ENCODE results near the gene CRIM1.

CRIM1 gene

DNA sequence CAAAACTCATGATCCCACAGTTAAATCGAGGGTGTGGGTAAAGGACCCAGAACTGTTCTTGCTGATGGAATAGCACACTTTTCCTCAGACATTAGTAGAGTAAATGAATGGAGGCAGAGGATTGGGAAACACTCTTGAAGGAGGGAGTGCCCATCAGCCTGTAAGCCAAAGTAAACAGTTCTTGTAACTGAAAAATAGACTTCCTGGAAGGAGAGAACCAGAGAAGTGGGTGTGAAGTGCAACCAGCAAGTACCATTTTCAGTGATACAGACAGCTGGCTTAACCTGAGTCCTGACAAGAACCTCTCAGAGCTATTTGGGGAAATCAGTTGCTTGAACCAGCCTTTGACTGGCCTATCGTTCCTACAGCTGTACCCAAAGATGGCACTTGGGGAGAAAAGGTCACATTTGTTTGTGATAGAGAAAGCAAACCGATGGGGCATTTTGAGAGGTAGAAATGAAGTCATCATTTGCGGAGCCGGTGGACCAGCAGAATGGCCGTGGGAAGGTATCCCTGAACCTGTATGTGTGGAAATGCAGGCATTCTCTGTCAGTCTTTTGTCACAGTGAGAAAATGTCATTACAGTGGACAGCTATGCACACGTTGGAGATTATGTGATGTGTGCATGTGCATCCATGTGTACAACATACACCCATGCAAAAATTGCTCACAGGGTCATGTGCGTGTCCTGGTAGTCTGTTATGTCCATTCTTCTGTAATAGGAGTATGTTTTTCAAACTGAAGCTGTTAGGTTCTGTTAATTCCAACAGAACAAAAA is 17.8 kb downstream of the CRIM1 start:
- DNase-seq (ENCODE audit: low read depth in 1 of 2, low spot score in 1 of 2) = no peak

DNA sequence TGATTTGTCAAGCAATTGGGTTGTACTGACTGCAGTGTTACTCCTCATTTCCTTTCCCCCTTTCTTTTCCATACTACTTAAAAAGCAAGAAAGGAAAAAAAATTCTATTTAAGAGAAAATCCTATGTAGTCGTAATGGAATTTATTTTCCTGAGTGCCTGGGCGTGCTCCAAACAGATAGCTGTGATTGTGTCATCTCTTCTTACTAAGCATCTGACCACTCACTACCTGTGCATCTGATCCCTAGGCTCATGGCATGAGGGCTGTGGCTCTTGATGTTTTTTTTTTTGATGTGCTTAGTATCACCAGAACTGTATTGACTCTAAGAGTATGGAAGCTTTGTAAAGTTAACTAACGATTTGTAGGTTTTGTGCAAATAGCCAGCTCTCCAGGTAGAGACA is 19.0 kb downstream of the CRIM1 start:
- DNase-seq (ENCODE audit: low read depth in 1 of 2, low spot score in 1 of 2) = no peak

DNA sequence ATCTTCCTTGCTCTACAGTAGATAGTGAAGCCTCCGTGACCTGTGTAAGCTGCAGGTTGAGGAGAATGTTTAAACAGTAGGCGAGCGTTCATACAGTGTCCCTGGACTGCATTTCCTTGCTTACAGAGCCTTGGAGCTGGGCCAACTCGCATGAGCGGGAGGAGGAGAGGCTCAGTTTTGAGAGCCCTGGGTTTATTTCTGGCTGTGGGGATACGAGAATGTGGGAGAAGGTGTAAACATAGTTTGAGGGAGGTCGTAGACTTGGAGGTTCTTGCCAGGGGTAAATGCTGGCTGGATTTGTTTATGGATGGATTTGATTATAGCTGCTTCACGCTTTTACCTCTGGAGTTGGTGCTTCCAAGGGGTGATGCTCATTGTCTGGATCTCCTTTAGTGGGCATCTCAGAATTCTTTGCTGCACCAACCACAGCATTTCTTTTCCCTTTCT is 20.8 kb downstream of the CRIM1 start:
- DNase-seq (ENCODE audit: low read depth in 1 of 2, low spot score in 1 of 2) = no peak

DNA sequence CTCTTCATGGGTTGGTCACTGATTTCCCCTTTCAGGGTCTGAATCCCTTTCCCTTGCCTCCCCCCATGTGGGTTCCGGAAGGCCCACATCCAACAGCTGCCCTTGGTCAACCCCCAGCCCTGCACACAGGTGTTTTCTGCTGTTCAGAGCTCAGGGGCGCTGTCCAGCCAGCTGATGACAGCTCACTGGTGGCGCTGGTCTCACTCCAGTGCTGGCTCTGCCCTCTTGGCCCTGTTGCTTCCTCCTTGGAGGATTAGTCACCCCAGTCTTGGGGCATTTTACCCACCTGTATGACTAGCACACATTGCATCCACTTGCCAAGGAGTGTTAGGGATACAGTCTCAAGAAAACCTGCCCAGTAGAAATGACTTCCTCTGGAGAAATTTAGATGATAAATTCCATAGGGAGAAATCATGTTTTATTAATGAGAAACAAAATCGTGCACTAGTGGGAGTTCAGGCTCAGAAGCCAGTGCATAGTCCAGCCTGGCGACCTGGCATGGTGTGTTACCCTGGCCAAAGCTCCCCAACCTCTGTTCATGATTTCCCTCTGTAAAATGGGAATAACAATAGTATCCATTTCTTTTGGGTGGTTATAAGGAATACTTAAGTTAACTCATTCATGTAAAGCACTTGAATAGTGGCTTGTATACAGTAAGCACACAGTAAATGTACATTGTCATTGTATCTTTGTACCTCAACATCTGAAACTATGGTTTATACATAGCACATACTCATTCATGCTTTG is 21.6 kb downstream of the CRIM1 start:
- no peak for DNase-seq (ENCODE audit: low read depth in 1 of 2, low spot score in 1 of 2)

DNA sequence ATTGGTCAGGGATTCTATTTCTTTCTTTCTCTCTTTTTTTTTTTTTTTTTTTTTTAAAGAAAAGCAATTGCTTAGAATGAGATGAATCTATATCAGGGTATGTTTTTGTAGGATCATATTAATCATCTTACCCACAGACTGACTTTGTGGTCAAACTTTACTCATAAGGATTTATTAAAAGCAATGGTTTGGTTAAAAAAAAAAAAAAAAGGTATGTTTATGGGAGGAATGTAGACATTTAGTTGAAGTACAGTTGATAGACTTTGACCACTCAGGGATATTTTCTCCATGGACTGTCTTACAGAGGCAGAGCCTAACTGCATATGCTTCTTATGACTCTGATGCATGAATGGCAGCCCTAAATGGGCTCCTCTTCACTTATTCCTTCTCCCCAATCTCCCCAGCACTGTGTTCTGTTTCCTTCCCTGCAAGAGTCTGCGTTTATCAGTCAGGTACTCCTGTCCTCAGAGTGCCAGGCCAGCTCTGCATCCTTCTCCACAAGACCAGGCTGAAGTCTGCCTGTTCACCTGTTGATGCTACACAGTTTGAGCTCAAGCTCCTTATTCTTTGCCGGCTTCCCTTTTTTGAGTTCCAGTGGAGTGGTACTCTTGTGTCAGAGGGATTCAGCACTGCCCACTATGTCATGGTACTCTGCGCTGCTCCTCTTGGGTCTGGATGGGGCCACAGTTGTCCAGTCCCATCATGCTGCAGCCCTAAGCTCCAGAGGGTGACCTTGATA is 24.3 kb downstream of the CRIM1 start:
- DNase-seq (ENCODE audit: low read depth in 1 of 2, low spot score in 1 of 2) = no peak

DNA sequence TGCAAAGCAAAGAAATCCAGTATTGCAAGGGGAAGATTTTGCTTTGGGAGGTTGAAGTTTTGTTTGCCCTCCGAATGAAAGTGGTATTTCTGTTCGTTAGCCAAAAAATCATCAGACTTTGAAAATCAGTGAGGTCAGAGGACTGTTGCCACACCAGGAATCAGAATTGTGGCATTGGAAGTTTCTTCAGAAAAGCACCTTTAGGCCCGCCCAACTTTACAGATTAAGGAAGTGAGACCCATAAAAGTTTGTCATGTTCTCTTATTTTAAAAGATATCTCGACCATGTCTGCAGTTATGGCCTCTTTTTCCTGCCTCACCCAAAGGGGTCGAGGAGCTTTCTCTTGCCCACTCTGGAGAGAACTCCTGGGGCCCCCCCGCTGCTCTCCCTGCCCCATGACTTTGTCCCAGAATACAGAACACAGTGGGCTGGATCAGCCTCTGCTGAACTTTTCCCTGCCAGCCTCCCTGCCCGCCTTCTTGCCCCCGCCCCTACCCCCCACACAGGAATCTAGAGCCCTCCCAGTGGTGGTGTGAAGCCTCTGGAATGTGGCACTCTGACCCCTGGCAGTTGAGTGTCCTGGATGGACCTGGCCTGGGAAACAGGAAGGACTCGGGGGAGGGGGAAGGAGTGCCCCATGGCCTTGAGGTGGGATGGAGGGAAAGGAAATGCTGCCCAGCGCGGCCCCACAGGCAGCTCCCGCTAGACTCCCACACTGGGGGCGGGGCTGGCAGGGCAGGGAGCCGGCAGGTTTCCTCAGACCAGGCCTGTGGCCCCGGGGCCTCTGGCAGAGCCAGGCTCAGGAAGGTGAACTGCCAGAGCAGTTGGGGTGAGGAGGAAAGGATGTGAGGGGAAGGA is 25.3 kb downstream of the CRIM1 start:
- DNase-seq (ENCODE audit: low read depth in 1 of 2, low spot score in 1 of 2) = no peak

DNA sequence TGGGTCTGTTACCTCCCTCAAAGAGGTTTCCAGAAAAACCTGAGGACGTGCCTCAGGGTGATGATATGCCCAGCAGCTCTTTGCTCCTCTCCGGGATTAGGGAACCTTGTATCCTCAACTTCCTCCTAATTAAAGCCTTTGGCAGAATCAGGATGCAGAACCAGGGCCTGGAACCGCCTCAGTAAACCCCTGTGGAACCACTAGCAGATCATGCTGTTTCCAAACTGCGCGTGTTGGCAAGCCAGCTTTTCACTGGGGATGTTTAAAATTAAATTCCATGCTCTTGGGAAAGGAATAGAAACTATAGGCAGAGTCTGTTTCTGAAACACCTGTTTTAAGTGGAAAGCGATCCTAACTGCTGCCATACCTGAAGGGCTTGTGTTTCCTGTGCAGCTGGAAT is 26.4 kb downstream of the CRIM1 start:
- DNase-seq (ENCODE audit: low read depth in 1 of 2, low spot score in 1 of 2) = no peak

DNA sequence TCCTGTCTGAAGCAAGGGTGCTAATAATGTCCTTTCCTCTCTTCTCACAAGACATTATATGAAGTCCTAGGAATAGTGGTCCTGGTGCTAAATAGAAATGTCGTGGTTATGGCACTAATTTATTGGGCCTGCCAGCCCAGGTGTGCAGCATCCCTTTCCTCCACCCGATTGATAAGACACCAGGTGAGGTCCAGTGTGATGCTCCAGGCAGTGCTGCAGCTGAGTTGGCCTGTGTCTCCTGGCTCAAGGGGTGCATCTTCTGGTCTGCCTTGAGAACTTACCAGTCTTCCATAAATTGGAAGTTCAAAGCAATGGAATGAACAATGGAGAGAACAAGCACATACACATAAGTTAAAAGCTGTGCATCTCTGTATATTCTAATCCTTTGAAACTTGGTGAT is 26.9 kb downstream of the CRIM1 start:
- DNase-seq (ENCODE audit: low read depth in 1 of 2, low spot score in 1 of 2) = no peak

DNA sequence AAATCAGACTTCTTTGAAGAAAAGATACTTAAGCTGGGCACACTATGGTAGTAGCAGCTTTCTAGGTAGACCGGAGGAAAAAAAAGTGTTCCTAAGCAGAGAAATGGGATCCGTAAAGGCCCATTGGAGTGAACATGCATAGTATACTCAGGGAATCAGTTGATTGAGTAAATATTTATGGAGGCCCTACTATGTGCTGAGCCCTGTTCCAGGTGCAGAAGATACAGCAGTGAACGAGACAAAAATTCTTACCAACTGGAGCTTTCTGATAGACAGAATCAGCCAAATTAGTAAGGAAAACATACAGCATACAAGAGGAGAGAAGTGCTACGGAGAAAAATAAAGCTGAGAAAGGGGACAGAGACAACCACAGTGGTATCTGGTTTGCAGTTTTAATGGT is 28.1 kb downstream of the CRIM1 start:
- no peak for DNase-seq (ENCODE audit: low read depth in 1 of 2, low spot score in 1 of 2)

DNA sequence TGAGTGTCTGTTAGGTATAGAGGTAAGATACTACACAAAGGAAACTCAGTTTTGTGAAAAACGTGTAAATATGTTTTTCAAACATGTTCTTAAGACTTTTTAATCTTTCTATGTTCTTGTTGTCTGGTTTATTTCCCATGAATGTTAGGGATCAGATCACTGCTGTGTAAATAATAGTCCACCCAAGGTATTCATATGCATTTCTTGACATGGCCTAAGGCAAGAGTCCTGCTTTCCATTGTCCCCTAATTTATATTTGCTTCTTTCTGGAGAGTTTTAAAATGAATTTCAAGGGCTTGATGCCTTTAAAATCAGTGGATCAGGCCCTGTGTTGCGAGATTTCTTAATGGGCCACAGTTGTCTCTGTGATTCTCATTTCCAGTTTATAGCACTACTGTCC is 28.9 kb downstream of the CRIM1 start:
- DNase-seq (ENCODE audit: low read depth in 1 of 2, low spot score in 1 of 2) = no peak

DNA sequence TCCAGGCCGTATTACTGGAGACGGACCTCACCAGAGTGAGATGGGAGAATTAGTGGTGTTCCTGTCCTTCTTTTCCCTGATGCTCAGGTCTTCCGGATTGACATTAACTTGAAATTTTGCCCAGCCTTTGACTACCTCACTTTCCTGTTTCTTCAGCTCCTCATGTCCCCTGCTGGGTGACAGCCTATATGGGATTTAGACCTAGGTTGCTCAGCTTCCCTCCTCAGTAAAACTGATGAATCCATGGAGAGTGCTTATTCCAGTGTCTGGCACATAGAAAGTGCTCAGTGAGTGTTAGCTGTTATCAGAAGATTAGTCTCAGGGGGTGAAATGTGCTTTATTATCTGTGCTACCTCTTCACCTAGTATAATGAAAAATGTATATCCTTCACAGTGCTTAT is 30.0 kb downstream of the CRIM1 start:
- DNase-seq (ENCODE audit: low read depth in 1 of 2, low spot score in 1 of 2) = no peak

DNA sequence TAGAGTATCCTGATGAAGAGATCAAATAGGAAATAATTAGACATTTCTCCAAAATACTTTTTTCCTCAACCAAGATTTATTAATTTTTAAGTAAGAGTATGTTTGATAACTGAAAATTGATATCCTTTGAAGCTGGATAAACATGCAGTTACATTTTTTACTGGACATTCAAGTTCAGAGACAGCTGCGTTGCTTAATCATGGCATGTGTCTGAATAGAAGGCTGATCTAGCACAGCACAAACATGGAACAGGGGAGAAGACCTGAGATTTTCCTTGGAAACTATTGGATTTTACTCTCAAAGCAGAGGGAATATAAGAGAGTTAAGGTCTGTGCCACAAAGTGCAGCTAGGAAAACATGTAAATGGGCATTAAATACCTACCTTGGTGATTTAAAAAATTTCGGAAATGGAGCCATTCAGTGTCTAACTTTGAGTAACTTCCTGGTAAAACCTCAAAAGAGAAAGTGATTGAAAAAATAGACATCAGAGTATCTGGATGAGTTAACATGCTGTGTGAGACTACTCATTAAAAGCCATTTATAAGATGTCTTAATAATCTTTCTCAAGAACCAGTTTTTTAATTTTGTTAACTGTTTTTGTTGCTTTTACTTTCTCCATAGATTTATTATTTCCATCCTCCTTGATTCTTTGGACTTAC is 31.8 kb downstream of the CRIM1 start:
- no peak for DNase-seq (ENCODE audit: low read depth in 1 of 2, low spot score in 1 of 2)

DNA sequence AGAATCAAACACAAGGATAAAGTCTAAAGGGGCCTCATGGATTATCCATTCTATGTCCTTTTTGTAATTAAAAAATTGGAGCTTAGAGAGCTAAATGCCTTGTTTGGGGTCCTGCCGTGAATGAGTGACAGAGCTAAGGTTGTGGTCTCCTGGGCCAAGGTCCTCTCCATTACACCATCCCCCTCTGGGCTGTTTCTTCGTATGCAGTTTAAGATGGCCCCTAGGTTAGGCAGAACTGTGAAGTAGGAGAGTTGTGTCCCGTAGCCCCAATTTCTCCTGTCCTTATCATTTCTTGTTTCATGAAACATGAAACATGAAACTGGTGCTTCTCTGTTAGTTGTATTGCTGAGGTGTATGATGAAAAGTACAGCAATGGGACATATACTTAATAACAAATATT is 32.9 kb downstream of the CRIM1 start:
- DNase-seq (ENCODE audit: low read depth in 1 of 2, low spot score in 1 of 2) = no peak

DNA sequence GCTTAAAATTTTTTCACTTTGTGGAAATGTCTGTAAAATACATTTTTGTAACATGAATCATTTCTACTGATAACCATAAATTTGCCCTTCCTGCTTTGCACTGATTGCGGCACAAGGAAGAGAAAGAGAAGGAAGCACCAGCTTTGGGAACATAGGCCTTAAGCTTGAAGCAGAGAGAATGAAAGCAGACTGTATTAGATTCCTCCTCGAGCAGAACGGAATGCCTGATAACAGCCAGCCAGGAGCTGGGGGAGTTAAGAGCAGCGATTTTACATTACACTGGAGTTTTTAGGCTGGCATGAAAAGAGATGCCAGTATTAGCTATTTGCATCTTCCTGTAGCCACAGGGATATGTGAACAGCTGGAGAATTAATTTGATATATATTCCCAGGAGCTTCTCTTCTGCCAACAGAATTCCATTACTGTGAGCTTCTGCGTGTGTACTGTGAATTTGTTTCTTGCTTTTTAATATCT is 33.5 kb downstream of the CRIM1 start:
- no peak for DNase-seq (ENCODE audit: low read depth in 1 of 2, low spot score in 1 of 2)

DNA sequence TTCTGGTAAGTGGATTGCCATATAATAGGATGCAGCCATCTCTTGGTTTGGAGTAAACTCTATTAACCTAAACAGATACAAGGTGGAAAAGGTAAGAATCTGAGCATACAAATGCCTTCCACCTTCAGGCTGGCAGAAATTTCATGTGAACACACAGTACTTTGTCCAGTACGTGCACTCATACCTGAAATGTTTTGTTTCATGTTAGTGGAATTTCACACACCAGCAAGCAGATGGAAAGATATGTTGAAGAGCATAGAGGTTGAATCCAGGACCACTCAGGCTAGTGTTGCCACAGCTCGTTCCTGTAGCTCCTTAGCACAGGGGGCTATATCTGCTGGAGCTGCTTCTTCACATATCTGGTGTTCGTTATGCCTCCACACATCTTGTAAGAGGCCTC is 34.0 kb downstream of the CRIM1 start:
- DNase-seq (ENCODE audit: low read depth in 1 of 2, low spot score in 1 of 2) = no peak

DNA sequence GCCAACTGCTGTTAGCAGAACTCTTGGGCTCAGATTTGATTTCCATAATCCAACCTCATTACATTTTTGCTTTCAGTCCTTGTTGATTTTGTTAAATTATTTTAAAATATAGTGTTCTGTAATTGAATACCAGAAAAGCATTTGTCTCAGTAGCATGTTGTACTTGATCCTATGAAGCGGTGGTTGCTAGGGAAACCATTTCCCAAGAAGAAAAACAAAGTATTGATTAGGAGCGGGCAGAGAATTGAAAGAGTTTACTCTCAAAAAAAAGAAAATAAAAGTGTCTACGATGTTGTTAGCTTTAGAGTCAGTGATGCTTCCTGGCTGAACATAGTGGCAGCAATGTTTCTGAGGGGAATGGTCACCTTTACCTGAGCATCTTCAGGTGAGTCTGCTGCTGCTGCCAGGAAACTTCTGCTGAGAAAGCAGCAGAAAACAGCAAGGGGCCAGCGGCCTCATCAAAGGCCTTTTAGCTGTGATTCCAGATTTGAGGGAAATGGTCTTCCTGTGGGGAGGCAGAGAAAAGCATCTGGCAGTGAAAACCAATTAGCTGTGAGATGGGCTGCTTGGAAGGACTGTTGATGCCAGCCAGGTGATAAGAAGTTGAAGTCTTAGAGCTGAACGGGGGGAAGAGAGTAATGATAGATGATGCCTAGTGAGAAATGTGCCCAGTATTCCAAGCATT is 37.1 kb downstream of the CRIM1 start:
- no peak for DNase-seq (ENCODE audit: low read depth in 1 of 2, low spot score in 1 of 2)

DNA sequence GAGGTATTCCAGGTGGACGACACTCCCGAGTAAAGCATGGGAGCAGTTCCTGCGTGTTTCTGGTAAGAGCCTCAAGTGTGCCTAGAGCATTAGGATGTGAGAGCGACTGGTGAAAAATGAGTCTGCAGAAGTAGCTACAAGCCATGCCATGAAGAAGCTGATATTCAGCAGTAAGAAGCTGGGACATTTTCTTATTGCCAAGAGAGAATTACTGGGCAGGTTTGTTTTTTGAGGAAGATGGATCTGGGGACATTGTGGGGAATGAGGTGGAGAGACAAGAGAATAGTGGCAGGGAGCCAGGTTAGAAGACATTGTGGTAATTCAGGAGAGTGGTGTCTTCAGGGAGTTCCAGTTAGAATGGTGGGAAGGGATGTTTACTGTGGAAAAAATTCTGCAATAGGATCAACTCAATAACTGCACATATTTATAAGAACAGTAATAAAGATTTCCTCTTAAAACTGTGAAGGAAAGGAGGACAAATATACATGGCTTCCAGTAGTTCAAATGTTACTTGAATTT is 38.2 kb downstream of the CRIM1 start:
- no peak for DNase-seq (ENCODE audit: low read depth in 1 of 2, low spot score in 1 of 2)

DNA sequence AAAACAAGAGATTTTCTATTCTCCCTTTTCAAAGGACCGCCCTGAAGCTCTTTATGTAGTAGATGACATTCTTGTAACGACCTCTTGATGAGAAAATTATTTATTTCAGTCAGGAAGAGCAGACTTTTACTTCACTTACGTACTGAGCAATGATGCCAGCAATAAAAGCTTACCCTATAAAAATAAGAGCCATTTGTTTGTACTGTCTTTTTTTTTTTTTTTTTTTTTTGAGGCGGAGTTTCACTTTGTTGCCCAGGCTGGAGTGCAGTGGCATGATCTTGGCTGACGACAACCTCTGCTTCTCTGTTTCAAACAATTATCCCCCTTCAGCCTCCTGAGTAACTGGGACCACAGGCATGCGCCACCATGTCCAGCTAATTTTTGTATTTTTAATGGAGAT is 39.2 kb downstream of the CRIM1 start:
- no peak for DNase-seq (ENCODE audit: low read depth in 1 of 2, low spot score in 1 of 2)

DNA sequence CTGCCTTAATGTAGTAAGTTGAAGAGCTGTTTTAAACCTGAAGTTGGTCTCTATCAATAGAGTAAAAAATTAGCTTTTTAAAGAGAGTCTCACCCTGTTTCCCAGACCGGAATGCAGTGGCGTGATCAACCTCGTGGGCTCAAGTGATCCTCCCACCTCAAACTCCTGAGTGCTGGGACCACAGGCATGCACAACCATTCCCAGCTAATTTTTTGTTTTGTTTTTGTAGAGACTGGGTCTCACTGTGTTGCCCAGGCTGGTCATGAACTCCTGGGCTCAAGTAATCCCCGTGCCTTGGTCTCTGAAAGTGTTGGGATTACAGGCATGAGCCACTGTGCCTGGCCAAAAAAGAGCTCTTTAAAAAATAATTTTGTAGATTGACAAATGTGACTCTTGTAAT is 40.3 kb downstream of the CRIM1 start:
- no peak for DNase-seq (ENCODE audit: low read depth in 1 of 2, low spot score in 1 of 2)
